ENCODE results near the gene C20orf204.

The C20orf204 gene

GRCh38 chr20:64075556-64075955, 39.6 kb downstream of the C20orf204 start:
- in situ Hi-C loops (cut with HindIII; ENCODE audit: low sequenced_read_pairs), result no loop called here
- no peak for TF ChIP-seq CTCF (IDR thresholded peaks at IDR 0.05; ENCODE audit: low read depth, low read length, missing control alignments)
- no peak overlapping the region for H3K4me3 ChIP-seq (ENCODE audit: low read depth, low read length)
- no peak for DNase-seq (ENCODE audit: low read depth)

GRCh38 chr20:64076061-64076997, 40.3 kb downstream of the C20orf204 start:
- no peak for TF ChIP-seq CTCF (IDR thresholded peaks at IDR 0.05; ENCODE audit: low read depth, low read length, missing control alignments)
- no peak overlapping the region for H3K4me3 ChIP-seq (ENCODE audit: low read depth, low read length)
- DNase-seq (ENCODE audit: low read depth), result no peak
- in situ Hi-C loops (cut with HindIII; ENCODE audit: low sequenced_read_pairs), result no loop called here

- DNase-seq (ENCODE audit: low read depth), result no peak
- no peak overlapping the region for H3K4me3 ChIP-seq (ENCODE audit: low read depth, low read length)
- no peak for TF ChIP-seq CTCF (IDR thresholded peaks at IDR 0.05; ENCODE audit: low read depth, low read length, missing control alignments)
- in situ Hi-C loops (cut with HindIII; ENCODE audit: low sequenced_read_pairs), result no loop called here
Measured at GRCh38 chr20:64077094-64077493, 41.1 kb downstream of the C20orf204 start.

- DNase-seq (ENCODE audit: low read depth), result no peak
- no peak overlapping the region for H3K4me3 ChIP-seq (ENCODE audit: low read depth, low read length)
- no peak for TF ChIP-seq CTCF (IDR thresholded peaks at IDR 0.05; ENCODE audit: low read depth, low read length, missing control alignments)
- in situ Hi-C loops (cut with HindIII; ENCODE audit: low sequenced_read_pairs), result no loop called here
Measured at GRCh38 chr20:64077541-64077875, 41.5 kb downstream of the C20orf204 start.

GRCh38 chr20:64077876-64078551, 42.0 kb downstream of the C20orf204 start:
- DNase-seq (ENCODE audit: low read depth), result no peak
- in situ Hi-C loops (cut with HindIII; ENCODE audit: low sequenced_read_pairs), result no loop called here
- peak overlapping the region; percentile 60 for H3K4me3 ChIP-seq (ENCODE audit: low read depth, low read length)
- no peak for TF ChIP-seq CTCF (IDR thresholded peaks at IDR 0.05; ENCODE audit: low read depth, low read length, missing control alignments)

GRCh38 chr20:64078934-64079272, 42.9 kb downstream of the C20orf204 start:
- in situ Hi-C loops (cut with HindIII; ENCODE audit: low sequenced_read_pairs), result no loop called here
- TF ChIP-seq CTCF (IDR thresholded peaks at IDR 0.05; ENCODE audit: low read depth, low read length, missing control alignments), result no peak
- no peak for DNase-seq (ENCODE audit: low read depth)
- H3K4me3 ChIP-seq (ENCODE audit: low read depth, low read length), result peak overlapping the region; percentile 60

Measured in astrocyte of the cerebellum (primary cell).